HG03442 (cell line): ENCODE data around the gene MRS2.
"Not testable (repeated sequence)": the region's sequence is repeated elsewhere in the genome, so short reads cannot be mapped to it uniquely, and the experiment has no call there.

Experiments
- ATAC-seq: cut with Tn5 transposase; IDR thresholded peaks from one replicate; pipeline ENCODE4 v1.9.1; 2021; ENCODE audit warnings: mild to moderate bottlenecking, moderate library complexity; ENCODE audit not compliant: unreplicated experiment

Gene MRS2

GRCh38 chr6:24387818-24388217, 14.9 kb upstream of the MRS2 start:
- ATAC-seq: no peak

- ATAC-seq: no peak
These were observed 11.5 kb upstream of the MRS2 start for GRCh38 chr6:24391208-24391607.

- ATAC-seq: peak; percentile 97
These were observed 10.9 kb upstream of the MRS2 start for GRCh38 chr6:24391756-24392405.

GRCh38 chr6:24394061-24394779, 8.5 kb upstream of the MRS2 start:
- no peak for ATAC-seq

GRCh38 chr6:24394780-24395437, 7.8 kb upstream of the MRS2 start:
- ATAC-seq: no peak

GRCh38 chr6:24396824-24397223, 5.9 kb upstream of the MRS2 start:
- ATAC-seq: no peak

- no peak for ATAC-seq
These were observed 5.1 kb upstream of the MRS2 start for GRCh38 chr6:24397631-24398030.

GRCh38 chr6:24400045-24401039, 2.4 kb upstream of the MRS2 start:
- not testable (repeated sequence) for ATAC-seq

- no peak for ATAC-seq
These were observed 1.3 kb upstream of the MRS2 start for GRCh38 chr6:24401458-24401857.

- ATAC-seq: no peak
These were observed 727 bp downstream of the MRS2 start for GRCh38 chr6:24403501-24403824.

GRCh38 chr6:24405262-24405661, 2.5 kb downstream of the MRS2 start:
- no peak for ATAC-seq

GRCh38 chr6:24408719-24409410, 6.1 kb downstream of the MRS2 start:
- peak; percentile 88 for ATAC-seq

GRCh38 chr6:24410622-24411021, 7.9 kb downstream of the MRS2 start:
- no peak for ATAC-seq

- no peak for ATAC-seq
These were observed 9.6 kb downstream of the MRS2 start for GRCh38 chr6:24412294-24412693.

GRCh38 chr6:24414531-24414930, 11.8 kb downstream of the MRS2 start:
- not testable (repeated sequence) for ATAC-seq

- peak; percentile 85 for ATAC-seq
These were observed 13.0 kb downstream of the MRS2 start for GRCh38 chr6:24415753-24416152.

- no peak for ATAC-seq
These were observed 16.8 kb downstream of the MRS2 start for GRCh38 chr6:24419526-24419925.

- no peak for ATAC-seq
These were observed 22.4 kb downstream of the MRS2 start for GRCh38 chr6:24425091-24425490.

- no peak for ATAC-seq
These were observed 24.2 kb downstream of the MRS2 start for GRCh38 chr6:24426729-24427446.

GRCh38 chr6:24428615-24429014, 25.9 kb downstream of the MRS2 start:
- no peak for ATAC-seq
